Activated naive CD4-positive, alpha-beta T cell treated with anti-CD3 and anti-CD28 coated beads, Interleukin-2, amount 50 U/mL, for 24 hours (primary cell): Measurements from ENCODE around the gene PAN2.

ENCODE experiments used
- H3K27ac Mint-ChIP-seq: one replicate; pipeline ENCODE4 v1.8.0; 2021; ENCODE audit warnings: mild to moderate bottlenecking, mixed read lengths
- H3K27me3 Mint-ChIP-seq: one replicate; pipeline ENCODE4 v1.8.0; 2021; ENCODE audit warnings: mixed read lengths
- H3K36me3 Mint-ChIP-seq: one replicate; pipeline ENCODE4 v1.8.0; 2021; ENCODE audit warnings: mixed read lengths
- H3K4me1 Mint-ChIP-seq: one replicate; pipeline ENCODE4 v1.8.0; 2021; ENCODE audit warnings: mixed read lengths
- H3K4me3 Mint-ChIP-seq: one replicate; pipeline ENCODE4 v1.8.0; 2021; ENCODE audit warnings: mild to moderate bottlenecking, mixed read lengths
- H3K9me3 Mint-ChIP-seq: one replicate; pipeline ENCODE4 v1.8.0; 2021; ENCODE audit warnings: mixed read lengths

Gene PAN2, protein sequence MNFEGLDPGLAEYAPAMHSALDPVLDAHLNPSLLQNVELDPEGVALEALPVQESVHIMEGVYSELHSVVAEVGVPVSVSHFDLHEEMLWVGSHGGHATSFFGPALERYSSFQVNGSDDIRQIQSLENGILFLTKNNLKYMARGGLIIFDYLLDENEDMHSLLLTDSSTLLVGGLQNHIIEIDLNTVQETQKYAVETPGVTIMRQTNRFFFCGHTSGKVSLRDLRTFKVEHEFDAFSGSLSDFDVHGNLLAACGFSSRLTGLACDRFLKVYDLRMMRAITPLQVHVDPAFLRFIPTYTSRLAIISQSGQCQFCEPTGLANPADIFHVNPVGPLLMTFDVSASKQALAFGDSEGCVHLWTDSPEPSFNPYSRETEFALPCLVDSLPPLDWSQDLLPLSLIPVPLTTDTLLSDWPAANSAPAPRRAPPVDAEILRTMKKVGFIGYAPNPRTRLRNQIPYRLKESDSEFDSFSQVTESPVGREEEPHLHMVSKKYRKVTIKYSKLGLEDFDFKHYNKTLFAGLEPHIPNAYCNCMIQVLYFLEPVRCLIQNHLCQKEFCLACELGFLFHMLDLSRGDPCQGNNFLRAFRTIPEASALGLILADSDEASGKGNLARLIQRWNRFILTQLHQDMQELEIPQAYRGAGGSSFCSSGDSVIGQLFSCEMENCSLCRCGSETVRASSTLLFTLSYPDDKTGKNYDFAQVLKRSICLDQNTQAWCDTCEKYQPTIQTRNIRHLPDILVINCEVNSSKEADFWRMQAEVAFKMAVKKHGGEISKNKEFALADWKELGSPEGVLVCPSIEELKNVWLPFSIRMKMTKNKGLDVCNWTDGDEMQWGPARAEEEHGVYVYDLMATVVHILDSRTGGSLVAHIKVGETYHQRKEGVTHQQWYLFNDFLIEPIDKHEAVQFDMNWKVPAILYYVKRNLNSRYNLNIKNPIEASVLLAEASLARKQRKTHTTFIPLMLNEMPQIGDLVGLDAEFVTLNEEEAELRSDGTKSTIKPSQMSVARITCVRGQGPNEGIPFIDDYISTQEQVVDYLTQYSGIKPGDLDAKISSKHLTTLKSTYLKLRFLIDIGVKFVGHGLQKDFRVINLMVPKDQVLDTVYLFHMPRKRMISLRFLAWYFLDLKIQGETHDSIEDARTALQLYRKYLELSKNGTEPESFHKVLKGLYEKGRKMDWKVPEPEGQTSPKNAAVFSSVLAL

DNA sequence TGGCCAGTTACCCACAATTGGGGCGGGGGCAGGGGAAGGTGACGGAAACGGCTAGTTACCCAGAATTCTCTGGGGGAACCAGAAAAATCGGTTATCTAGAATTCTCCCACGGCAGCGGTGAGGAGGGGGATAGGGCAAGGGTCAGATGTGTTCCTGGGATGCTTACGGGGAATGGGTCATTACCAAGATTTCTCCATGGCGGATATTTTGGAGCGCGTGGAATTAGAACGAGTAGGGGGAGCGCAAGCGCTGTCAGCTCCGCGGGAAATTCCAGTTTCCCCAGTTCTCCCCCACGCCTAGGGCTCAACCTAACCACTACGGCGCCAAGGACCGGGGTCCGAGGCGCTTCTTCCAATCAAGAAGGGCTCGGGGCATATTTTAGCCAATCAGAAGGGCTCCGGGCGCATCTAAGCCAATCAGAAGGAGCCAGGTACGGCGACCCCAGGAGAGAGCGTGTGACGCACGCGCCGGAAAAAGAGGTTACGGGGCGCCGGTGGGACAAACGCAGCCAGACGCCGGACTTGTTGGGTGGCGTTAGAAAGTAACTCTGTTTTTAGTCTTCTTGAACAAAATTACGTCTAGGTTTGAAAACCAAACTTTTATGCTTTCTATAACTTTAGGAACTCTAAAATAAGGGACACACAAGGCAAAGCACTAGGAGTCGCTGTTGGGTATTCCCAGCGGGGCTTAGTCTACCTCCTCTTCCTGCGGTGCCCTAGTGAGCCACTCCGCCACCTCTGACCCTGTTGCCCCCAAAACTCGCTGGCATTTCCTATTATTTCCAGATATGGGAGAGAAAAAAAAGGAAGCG, at the start of gene PAN2:
TSS of gene PAN2 (minus strand) at position 322 of the 811 bp plus-strand sequence. CDS start 906 bp downstream, outside the sequence.
- Mint-ChIP-seq H3K27me3 (no peaks in the 10 kb centered on the region), H3K4me1 (peaks cover 43% of the 10 kb centered on the region), H3K36me3 (peaks cover 5% of the 10 kb centered on the region), H3K9me3 (no peaks in the 10 kb centered on the region), H3K27ac (peak within 1 kb of the TSS; percentile 100), H3K4me3 (peak within 1 kb of the TSS; percentile 97)

DNA sequence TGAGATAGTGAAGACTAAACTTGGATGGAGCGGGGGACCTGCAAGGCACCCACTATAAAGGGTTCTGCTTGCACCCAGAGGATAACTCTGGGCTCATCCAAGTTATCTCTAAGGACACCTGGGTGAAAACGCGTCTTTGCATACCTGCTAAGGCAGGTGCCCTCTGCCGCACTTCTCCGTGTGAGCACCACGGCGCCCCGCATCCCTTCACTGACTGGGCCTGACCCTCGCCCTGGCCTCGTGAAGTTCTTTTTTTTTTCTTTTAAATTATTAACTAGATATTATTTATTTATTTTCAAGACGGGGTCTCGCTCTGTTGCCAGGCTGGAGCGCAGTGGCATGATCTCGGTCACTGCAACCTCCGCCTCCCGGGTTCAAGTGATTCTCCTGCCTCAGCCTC, 48.8 kb upstream of the PAN2 start:
- Mint-ChIP-seq H3K4me1 (no peaks in the 10 kb centered on the region), H3K27ac (no peak overlapping the region), H3K9me3 (no peaks in the 10 kb centered on the region), H3K36me3 (no peaks in the 10 kb centered on the region), H3K27me3 (no peaks in the 10 kb centered on the region), H3K4me3 (no peak overlapping the region)

DNA sequence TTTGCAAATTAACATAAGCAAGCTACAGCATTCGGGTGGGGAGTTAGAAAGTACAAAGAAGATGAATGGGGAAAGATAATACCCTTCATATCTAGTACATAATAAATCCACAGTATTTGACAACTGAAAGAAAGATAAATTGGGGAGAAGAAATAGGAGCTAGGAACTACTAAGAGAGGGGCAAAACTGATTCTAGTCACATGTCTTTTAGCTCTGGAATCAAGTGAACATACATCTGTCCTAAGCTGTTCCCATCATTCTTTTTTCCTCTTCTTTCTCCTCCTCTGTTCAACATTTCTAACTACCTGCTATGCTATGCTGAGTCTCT, 44.2 kb upstream of the PAN2 start:
- Mint-ChIP-seq H3K27ac (no peak overlapping the region), H3K9me3 (no peaks in the 10 kb centered on the region), H3K36me3 (no peaks in the 10 kb centered on the region), H3K4me3 (no peak overlapping the region), H3K27me3 (no peaks in the 10 kb centered on the region), H3K4me1 (no peaks in the 10 kb centered on the region)

DNA sequence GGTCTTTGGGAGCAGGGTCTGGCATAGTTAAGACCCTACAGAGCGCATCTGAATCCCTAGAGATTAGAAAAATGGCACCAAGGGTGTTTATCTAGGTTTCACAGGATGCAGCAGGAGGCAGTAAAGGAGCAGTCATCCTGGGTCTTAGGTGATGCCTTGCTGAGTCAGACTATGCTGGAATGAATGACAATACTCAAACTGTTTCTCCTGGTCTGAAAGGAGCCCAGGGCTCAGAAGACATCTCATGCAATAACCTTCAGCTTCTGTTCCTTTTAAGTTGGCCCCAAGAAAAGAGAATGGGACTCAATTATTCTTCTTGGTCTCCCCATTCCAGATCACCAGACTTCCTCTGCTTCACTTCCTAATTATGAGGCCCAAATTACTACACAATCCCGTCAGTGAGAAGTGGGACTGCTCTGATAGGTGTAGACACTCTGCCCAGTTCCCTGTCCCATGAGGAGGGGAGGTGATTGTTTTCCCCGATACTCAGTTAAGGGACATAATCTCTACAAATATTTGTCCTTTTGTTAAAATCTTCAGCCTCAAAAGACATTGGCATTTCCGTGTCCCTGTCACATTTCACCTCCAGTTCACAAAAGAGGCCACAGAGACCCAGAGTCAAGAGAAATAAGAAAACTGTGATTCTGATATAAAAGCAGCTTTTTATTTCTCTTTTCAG, 43.6 kb upstream of the PAN2 start:
- Mint-ChIP-seq H3K27ac (no peak overlapping the region), H3K9me3 (no peaks in the 10 kb centered on the region), H3K4me1 (no peaks in the 10 kb centered on the region), H3K27me3 (no peaks in the 10 kb centered on the region), H3K36me3 (no peaks in the 10 kb centered on the region), H3K4me3 (no peak overlapping the region)

DNA sequence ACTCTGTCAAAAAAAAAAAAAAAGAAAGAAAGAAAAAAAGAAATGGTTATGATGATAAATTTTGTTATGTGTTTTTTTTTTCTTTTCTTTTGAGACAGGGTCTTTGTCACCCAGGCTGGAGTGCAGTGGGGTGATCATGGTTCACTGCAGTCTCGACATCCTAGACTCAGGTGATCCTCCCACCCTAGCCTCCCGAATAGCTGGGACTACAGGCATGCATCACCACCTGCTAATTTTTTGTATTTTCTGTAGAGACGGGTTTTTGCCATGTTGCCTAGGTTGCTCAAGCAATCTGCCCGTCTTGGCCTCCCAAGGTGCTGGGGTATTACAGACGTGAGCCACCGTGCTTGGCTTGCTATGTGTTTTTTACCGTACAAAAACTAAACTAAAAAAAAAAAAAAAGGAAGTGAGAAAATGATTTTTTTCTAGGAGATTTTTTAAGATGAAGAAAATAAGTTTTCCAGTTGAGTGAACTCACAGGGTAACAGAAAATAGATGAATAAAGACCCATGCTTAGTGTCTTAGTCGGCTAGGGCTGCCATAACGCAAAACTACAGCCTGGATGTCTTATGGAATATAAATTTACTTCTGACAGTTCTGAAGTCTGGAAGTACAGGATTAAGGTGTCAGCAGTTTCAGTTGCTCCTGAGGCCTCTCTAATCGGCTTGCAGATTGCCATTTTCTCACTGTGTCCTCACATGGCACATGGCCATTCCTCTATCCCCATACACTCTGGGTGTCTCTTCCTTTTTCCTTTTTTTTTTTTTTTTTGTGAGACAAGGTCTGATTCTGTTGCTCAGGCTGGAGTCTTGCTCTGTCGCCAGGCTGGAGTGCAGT, 42.0 kb upstream of the PAN2 start:
- no peaks in the 10 kb centered on the region for H3K27me3 Mint-ChIP-seq
- H3K27ac Mint-ChIP-seq = no peak overlapping the region
- H3K36me3 Mint-ChIP-seq = no peaks in the 10 kb centered on the region
- H3K9me3 Mint-ChIP-seq = no peaks in the 10 kb centered on the region
- H3K4me3 Mint-ChIP-seq = no peak overlapping the region
- no peaks in the 10 kb centered on the region for H3K4me1 Mint-ChIP-seq

DNA sequence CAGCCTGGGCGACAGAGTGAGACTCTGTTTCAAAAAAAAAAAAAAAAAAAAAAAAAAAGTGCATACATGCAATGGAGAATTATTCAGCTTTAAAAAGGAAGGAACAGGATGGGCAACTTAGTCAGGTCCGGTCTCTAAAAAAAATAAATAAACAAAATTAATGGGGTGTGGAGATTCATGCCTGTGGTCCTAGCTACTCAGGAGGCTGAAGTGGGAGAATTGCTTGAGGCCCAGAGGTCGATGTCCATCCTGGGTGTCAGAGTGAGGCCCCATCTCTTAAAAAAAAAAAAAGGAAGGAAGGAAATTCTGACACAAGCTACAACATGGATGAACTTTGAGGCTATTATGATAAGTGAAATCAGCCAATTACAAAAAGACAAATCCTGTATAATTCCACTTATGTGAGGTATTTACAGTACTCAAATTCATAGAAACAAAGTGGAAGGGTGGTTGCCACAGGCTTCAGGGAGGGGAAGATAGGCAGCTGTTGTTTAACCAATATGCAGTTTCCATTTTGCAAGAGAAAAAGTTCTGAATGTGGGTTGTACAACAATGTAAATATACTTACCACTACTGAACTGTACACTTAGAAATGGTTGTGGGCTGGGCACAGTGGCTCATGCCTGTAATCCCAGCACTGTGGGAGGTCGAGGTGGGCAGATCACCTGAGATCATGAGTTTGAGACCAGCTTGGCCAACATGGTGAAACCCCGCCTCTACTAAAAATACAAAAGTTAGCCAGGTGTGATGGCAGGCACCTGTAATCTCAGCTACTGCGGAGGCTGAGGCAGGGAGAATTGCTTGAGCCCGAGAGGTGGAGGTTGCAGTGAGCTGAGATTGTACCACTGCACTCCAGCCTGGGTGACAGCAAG, 41.2 kb upstream of the PAN2 start:
- Mint-ChIP-seq H3K36me3 (no peaks in the 10 kb centered on the region), H3K4me1 (no peaks in the 10 kb centered on the region), H3K27me3 (no peaks in the 10 kb centered on the region), H3K9me3 (no peaks in the 10 kb centered on the region), H3K27ac (no peak overlapping the region), H3K4me3 (no peak overlapping the region)

DNA sequence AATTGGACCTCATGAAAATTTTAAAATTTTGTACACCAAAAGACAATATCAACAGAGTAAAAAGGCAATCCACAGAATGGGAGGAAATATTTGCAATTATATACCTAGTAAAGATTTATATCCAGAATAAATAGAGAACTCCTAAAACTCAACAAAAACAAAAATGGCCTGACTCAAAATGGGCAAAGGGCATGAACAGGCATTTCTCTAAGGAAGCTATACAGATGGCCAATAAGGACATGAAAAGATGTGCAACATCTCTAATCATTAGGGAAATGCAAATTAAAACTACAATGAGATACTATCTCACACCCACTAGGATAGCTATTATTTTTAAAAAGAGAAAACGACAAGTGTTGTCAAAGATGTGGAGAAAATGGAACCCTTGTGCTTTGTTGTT, 39.7 kb upstream of the PAN2 start:
- H3K36me3 Mint-ChIP-seq = no peaks in the 10 kb centered on the region
- H3K9me3 Mint-ChIP-seq = no peaks in the 10 kb centered on the region
- H3K4me1 Mint-ChIP-seq = no peaks in the 10 kb centered on the region
- no peaks in the 10 kb centered on the region for H3K27me3 Mint-ChIP-seq
- H3K27ac Mint-ChIP-seq = no peak overlapping the region
- no peak overlapping the region for H3K4me3 Mint-ChIP-seq

DNA sequence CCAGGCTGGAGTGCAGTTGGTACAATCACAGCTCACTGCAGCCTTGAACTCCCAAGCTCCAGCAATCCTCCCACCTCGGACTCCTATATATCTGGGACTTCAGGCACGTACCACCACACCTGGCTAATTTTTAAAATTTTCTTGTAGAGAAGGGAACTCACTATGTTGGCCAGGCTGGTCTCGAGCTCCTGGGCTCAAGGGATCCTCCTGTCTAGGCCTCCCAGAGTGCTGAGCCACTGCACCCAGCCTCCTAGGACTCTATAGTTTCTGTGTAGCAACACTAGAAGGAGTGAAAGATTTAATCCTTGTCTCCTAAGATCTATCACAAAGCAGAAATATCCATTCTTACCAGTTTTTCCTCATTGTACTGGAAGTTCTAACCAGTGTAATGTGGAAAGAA, 33.1 kb upstream of the PAN2 start:
- Mint-ChIP-seq H3K4me1 (no peaks in the 10 kb centered on the region), H3K9me3 (no peaks in the 10 kb centered on the region), H3K4me3 (no peak overlapping the region), H3K36me3 (no peaks in the 10 kb centered on the region), H3K27me3 (no peaks in the 10 kb centered on the region), H3K27ac (no peak overlapping the region)

DNA sequence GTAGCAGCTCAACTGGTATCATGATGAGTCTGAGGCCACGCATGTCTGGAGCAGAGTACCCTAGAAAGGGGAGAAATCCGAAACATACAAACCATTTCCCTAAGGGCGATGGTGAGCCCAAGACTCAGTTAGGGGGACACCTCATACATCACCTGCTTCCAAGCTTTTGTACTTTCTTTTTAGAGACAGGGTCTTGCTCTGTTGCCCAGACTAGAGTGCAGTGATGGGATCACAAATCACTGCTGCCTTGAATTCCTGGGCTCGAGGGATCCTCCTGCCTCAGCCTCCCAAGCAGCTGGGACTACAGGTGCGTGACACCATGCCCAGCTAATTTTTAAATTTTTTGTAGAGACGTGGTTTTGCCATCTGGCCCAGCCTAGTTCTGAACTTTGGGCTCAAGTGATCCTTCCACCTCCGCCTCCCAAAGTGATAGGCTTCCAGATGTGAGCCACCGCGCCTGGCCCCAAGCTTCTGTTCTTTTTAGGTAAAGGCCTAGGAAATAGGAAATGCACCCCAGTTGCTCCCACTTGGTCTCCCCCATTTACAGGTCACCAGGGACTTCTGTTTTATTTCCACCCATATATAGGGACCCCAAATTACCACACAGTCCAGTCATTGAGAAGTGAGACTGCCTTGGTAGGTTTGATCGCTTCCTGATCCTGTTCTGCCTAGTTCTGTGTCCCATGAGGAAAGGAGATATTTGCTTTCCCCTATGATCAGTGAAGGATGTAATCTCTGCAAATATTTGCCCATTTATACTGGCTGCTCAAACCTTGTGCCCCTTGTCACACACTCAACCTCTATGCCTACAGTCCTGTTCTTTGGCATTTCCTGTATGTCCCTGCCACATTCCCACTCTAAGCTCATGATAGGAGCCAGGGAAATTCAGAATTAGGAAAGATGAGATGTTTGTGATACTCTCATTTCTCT, 28.6 kb upstream of the PAN2 start, which contains the start of gene APOF:
TSS of gene APOF (minus strand) at position 728 of the 930 bp plus-strand sequence. CDS start at position 616, 112 bp downstream.
- peak within 1 kb of the TSS; percentile 94 for H3K4me3 Mint-ChIP-seq
- no peaks in the 10 kb centered on the region for H3K9me3 Mint-ChIP-seq
- H3K27me3 Mint-ChIP-seq = no peaks in the 10 kb centered on the region
- peaks cover 30% of the 10 kb centered on the region for H3K4me1 Mint-ChIP-seq
- H3K27ac Mint-ChIP-seq = no peak within 1 kb of the TSS
- no peaks in the 10 kb centered on the region for H3K36me3 Mint-ChIP-seq

DNA sequence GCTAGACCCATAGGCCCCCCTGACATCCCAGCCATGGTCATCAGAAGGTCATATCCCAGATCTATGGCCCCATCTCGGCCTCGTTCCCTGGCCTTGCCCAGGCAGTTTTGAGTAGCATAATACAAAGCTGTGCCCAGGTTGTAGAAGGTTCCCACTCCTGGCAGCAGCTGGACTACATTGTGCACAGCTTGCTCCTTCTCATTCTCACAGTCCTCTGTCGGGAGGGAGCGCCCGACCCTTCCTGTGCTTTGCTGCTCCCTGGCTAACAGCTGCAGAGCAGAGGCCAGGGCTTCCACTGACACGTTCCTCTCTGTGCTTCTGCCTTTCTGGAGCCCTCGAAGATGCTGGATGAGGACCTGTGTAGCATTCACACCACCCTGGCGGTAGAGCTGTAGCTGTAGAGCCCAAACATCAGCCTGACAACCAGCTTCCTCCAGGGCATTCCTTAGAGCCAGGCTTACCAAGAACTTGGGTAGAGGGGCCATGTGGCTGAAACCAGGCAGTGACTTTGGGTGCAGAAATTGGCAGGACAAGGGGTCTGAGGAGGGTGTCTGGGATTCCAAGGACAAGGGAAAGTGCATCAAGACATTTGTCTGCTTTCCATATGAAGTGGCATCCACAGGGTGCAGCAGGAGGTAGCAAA, 27.8 kb upstream of the PAN2 start:
- Mint-ChIP-seq H3K9me3 (no peaks in the 10 kb centered on the region), H3K36me3 (no peaks in the 10 kb centered on the region), H3K4me3 (peak overlapping the region; percentile 94), H3K27ac (peak overlapping the region; percentile 98), H3K4me1 (peaks cover 30% of the 10 kb centered on the region), H3K27me3 (no peaks in the 10 kb centered on the region)

DNA sequence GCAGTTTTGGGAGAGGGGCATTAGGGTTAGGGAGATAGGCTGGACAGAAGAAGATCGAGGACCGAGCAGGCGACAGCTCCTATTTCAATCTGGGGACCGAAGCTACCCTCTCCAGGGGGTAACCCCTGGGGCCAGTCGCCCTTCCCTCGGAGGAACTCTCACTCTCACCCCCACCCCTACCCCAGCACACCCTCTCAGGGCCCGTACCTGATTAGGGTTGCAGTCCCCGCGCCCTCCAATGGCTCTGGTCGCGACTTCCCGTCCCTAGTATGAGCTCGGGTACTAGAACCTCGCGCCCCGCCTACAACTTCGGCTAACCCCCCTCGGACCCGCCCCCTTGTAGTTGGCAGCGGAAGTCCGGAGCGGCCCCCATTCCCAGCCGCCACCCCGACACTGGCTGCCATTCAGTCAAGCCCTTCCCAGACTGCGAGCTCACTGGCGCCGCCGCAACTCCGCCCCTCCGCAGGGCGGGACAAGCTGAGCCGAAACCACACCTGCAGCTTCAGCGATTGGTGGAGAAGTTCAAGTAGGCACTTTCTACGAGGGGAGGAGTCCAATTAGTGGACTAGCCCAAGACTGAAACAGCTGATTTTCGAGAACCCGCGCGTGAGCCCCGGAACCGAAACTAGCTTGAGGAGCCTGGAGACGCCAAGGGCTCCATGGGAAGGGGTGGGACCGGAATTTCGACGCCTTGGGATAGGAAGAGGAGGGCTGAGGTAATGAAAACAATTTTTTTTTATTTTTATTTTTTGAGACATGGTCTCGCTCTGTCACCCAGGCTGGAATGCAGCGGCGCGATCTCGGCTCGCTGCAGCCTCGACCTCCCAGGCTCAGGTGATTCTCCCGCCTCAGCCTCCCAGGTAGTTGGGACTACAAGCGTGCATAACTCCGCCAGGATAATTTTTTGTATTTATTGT, 26.3 kb upstream of the PAN2 start, which contains the start of gene STAT2:
TSS of gene STAT2 (minus strand) at position 257 of the 917 bp plus-strand sequence. CDS start 3,536 bp downstream, outside the sequence.
- no peaks in the 10 kb centered on the region for H3K27me3 Mint-ChIP-seq
- peak within 1 kb of the TSS; percentile 94 for H3K4me3 Mint-ChIP-seq
- H3K27ac Mint-ChIP-seq = peak within 1 kb of the TSS; percentile 98
- no peaks in the 10 kb centered on the region for H3K9me3 Mint-ChIP-seq
- H3K4me1 Mint-ChIP-seq = peaks cover 37% of the 10 kb centered on the region
- H3K36me3 Mint-ChIP-seq = peaks cover 3% of the 10 kb centered on the region
